HEK293 (cell line): ENCODE results near the gene LZTR1.

ENCODE experiments used
- CTCF ChIP-seq: fragments of 450-650 bp; formaldehyde crosslinking; IDR thresholded peaks from 2 replicates; pipeline ENCODE4 v1.5.1; 2016; ENCODE audit warnings: missing biosample characterization, missing genetic modification characterization
- FEZF1 ChIP-seq: fragments of 450-650 bp; formaldehyde crosslinking; IDR thresholded peaks from 2 replicates; pipeline ENCODE4 v1.5.1; 2016; ENCODE audit warnings: missing biosample characterization, missing genetic modification characterization
- SP2 ChIP-seq: fragments of 450-650 bp; formaldehyde crosslinking; IDR thresholded peaks from 2 replicates; pipeline ENCODE4 v1.5.1; 2016; ENCODE audit warnings: missing biosample characterization, missing genetic modification characterization
- TSHZ1 ChIP-seq: fragments of 450-650 bp; formaldehyde crosslinking; IDR thresholded peaks from 2 replicates; pipeline ENCODE4 v1.5.1; 2016; ENCODE audit warnings: missing biosample characterization, missing genetic modification characterization, borderline replicate concordance
- ZBTB1 ChIP-seq: fragments of 450-650 bp; formaldehyde crosslinking; IDR thresholded peaks from 2 replicates; pipeline ENCODE4 v1.5.1; 2016; ENCODE audit warnings: missing biosample characterization, missing genetic modification characterization
- ZNF112 ChIP-seq: fragments of 450-650 bp; formaldehyde crosslinking; IDR thresholded peaks from 2 replicates; pipeline ENCODE4 v1.5.0; 2017; ENCODE audit warnings: missing biosample characterization, missing genetic modification characterization
- ZNF121 ChIP-seq: fragments of 450-650 bp; formaldehyde crosslinking; IDR thresholded peaks from 2 replicates; pipeline ENCODE4 v1.5.1; 2016; ENCODE audit warnings: missing biosample characterization, missing genetic modification characterization
- ZNF266 ChIP-seq: fragments of 450-650 bp; formaldehyde crosslinking; IDR thresholded peaks from 2 replicates; pipeline ENCODE4 v1.5.1; 2016; ENCODE audit warnings: missing biosample characterization, missing genetic modification characterization, low read depth
- ZNF274 ChIP-seq, 2 experiments: fragments of 200-500 bp in 1 of 2; fragments of 450-650 bp in 1 of 2; sonication (Bioruptor generic) in 1 of 2; formaldehyde crosslinking in 1 of 2; IDR thresholded peaks; 2 replicates each; pipeline versions ENCODE4 v1.5.1 to v1.6.1; 2014 to 2016; ENCODE audit warnings: borderline replicate concordance in 1 of 2, inconsistent platforms in 1 of 2, low read length in 1 of 2, missing biosample characterization in 1 of 2, missing genetic modification characterization in 1 of 2
- ZNF350 ChIP-seq: fragments of 450-650 bp; formaldehyde crosslinking; IDR thresholded peaks from 2 replicates; pipeline ENCODE4 v1.5.0; 2017; ENCODE audit warnings: missing biosample characterization, mild to moderate bottlenecking, missing genetic modification characterization
- ZNF664 ChIP-seq: fragments of 450-650 bp; formaldehyde crosslinking; IDR thresholded peaks from 2 replicates; pipeline ENCODE4 v1.5.1; 2016; ENCODE audit warnings: missing biosample characterization, missing genetic modification characterization
- ZNF776 ChIP-seq: fragments of 450-650 bp; formaldehyde crosslinking; IDR thresholded peaks from 2 replicates; pipeline ENCODE4 v1.5.0; 2017; ENCODE audit warnings: missing biosample characterization, missing genetic modification characterization, borderline replicate concordance
- ZSCAN18 ChIP-seq: fragments of 450-650 bp; formaldehyde crosslinking; IDR thresholded peaks from 2 replicates; pipeline ENCODE4 v1.5.1; 2016; ENCODE audit warnings: missing biosample characterization, missing genetic modification characterization

- TF ChIP-seq TSHZ1 (tag by site-specific recombination) (no peak), ZNF350 (tag by site-specific recombination) (no peak), ZNF266 (tag by site-specific recombination) (no peak), CTCF (tag by site-specific recombination) (no peak), ZSCAN18 (no peak), SP2 (tag by site-specific recombination) (no peak), ZBTB1 (tag by site-specific recombination) (no peak), ZNF664 (tag by site-specific recombination) (no peak), ZNF112 (tag by site-specific recombination) (no peak), FEZF1 (no peak), ZNF121 (tag by site-specific recombination) (no peak), ZNF274 (IDR thresholded peaks at IDR 0.05; ENCODE audit: low read length) (no peak), ZNF274 (tag by site-specific recombination; IDR thresholded peaks at IDR 0.05; ENCODE audit: borderline replicate concordance) (no peak), ZNF776 (no peak)
These were observed 11.0 kb upstream of the LZTR1 start for GRCh38 chr22:20970939-20971657.
